ENCODE data around the gene SUV39H1.

DNA sequence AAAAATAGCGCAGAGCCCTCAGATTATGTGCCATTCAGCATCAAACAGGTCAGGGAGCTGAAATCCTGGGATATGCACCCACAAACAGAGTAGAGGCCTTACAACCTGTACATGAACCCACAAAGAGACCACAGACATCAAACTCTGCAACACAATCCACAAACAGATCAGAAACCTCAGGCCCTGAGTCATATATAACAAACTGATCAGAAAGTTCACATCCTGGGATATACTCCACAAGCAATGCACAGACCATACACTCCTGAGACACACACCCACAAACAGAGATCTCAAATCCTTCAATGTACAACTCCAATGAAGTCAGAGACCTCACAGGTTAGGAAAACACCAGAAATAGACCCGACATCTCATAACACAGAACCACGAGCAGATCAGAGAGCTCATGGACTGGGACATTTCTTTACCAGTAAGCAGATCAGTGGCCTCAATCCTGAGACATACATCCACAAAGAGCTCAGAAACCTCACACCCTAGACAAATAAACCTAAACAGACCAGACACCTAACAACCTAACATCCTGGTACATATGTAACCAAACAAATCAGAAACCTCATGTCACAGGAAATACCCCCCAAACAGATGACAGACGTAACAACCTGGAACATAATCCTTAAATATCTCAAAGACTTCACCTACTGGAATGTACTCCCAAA lies 24.2 kb downstream of the SUV39H1 start:
- TF ChIP-seq, protein P1, sequence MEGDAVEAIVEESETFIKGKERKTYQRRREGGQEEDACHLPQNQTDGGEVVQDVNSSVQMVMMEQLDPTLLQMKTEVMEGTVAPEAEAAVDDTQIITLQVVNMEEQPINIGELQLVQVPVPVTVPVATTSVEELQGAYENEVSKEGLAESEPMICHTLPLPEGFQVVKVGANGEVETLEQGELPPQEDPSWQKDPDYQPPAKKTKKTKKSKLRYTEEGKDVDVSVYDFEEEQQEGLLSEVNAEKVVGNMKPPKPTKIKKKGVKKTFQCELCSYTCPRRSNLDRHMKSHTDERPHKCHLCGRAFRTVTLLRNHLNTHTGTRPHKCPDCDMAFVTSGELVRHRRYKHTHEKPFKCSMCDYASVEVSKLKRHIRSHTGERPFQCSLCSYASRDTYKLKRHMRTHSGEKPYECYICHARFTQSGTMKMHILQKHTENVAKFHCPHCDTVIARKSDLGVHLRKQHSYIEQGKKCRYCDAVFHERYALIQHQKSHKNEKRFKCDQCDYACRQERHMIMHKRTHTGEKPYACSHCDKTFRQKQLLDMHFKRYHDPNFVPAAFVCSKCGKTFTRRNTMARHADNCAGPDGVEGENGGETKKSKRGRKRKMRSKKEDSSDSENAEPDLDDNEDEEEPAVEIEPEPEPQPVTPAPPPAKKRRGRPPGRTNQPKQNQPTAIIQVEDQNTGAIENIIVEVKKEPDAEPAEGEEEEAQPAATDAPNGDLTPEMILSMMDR (IDR thresholded peaks at IDR 0.05): no peak
- TF ChIP-seq POLR2A (IDR thresholded peaks at IDR 0.05) (no peak), POLR2AphosphoS5 (IDR thresholded peaks at IDR 0.05) (no peak), EP300 (IDR thresholded peaks at IDR 0.05) (no peak)

Data from gastroesophageal sphincter (tissue), 3 donors.